ENCODE data around the gene KIF4B.
"Not testable (repeated sequence)": the region's sequence is repeated elsewhere in the genome, so short reads cannot be mapped to it uniquely, and the experiment has no call there.

The KIF4B gene

GRCh38 chr5:155013526-155013925 is at the start of gene KIF4B:
KIF4B (plus strand) TSS chr5:155013755; CDS start chr5:155013860, 105 bp downstream.
- FAIRE-seq (no peak), DNase-seq (ENCODE audit: extremely low spot score, insufficient read length, low read depth) (no peak)

- FAIRE-seq (no peak), DNase-seq (ENCODE audit: extremely low spot score, insufficient read length, low read depth) (no peak)
These were observed 47.3 kb upstream of the KIF4B start for GRCh38 chr5:154966081-154966841.

- DNase-seq (ENCODE audit: extremely low spot score, insufficient read length, low read depth) (no peak), FAIRE-seq (no peak)
These were observed 46.7 kb upstream of the KIF4B start for GRCh38 chr5:154966874-154967273.

GRCh38 chr5:154967421-154968024 is 46.0 kb upstream of the KIF4B start:
- no peak for FAIRE-seq
- DNase-seq (ENCODE audit: extremely low spot score, insufficient read length, low read depth), result no peak

GRCh38 chr5:154968953-154969352 is 44.6 kb upstream of the KIF4B start:
- no peak for DNase-seq (ENCODE audit: extremely low spot score, insufficient read length, low read depth)
- no peak for FAIRE-seq

- FAIRE-seq, result no peak
These were observed 42.8 kb upstream of the KIF4B start for GRCh38 chr5:154970759-154971158.

GRCh38 chr5:154971501-154971900 is 42.1 kb upstream of the KIF4B start:
- FAIRE-seq (no peak), DNase-seq (ENCODE audit: extremely low spot score, insufficient read length, low read depth) (no peak)

More at GRCh38 chr5:154970759-154971158, 42.8 kb upstream of the KIF4B start:
- DNase-seq (ENCODE audit: extremely low spot score, insufficient read length, low read depth), result no peak

- FAIRE-seq, result no peak
- no peak for DNase-seq (ENCODE audit: extremely low spot score, insufficient read length, low read depth)
These were observed 41.0 kb upstream of the KIF4B start for GRCh38 chr5:154972476-154973080.

GRCh38 chr5:154976082-154976481 is 37.5 kb upstream of the KIF4B start:
- not testable (repeated sequence) for FAIRE-seq

GRCh38 chr5:154977409-154977808 is 36.1 kb upstream of the KIF4B start:
- FAIRE-seq, result no peak
- DNase-seq (ENCODE audit: extremely low spot score, insufficient read length, low read depth), result no peak

More at GRCh38 chr5:154976082-154976481, 37.5 kb upstream of the KIF4B start:
- not testable (repeated sequence) for DNase-seq (ENCODE audit: extremely low spot score, insufficient read length, low read depth)

- FAIRE-seq, result not testable (repeated sequence)
These were observed 35.3 kb upstream of the KIF4B start for GRCh38 chr5:154978294-154978693.

GRCh38 chr5:154984946-154985516 is 28.5 kb upstream of the KIF4B start:
- DNase-seq (ENCODE audit: extremely low spot score, insufficient read length, low read depth) (no peak), FAIRE-seq (no peak)

More at GRCh38 chr5:154978294-154978693, 35.3 kb upstream of the KIF4B start:
- not testable (repeated sequence) for DNase-seq (ENCODE audit: extremely low spot score, insufficient read length, low read depth)

GRCh38 chr5:154986151-154986550 is 27.4 kb upstream of the KIF4B start:
- FAIRE-seq, result no peak

GRCh38 chr5:154989626-154990025 is 23.9 kb upstream of the KIF4B start:
- FAIRE-seq (no peak), DNase-seq (ENCODE audit: extremely low spot score, insufficient read length, low read depth) (no peak)

More at GRCh38 chr5:154986151-154986550, 27.4 kb upstream of the KIF4B start:
- no peak for DNase-seq (ENCODE audit: extremely low spot score, insufficient read length, low read depth)

- DNase-seq (ENCODE audit: extremely low spot score, insufficient read length, low read depth) (no peak), FAIRE-seq (no peak)
These were observed 20.1 kb upstream of the KIF4B start for GRCh38 chr5:154993461-154993860.

GRCh38 chr5:154995679-154996078 is 17.9 kb upstream of the KIF4B start:
- FAIRE-seq (no peak), DNase-seq (ENCODE audit: extremely low spot score, insufficient read length, low read depth) (no peak)

- FAIRE-seq (no peak), DNase-seq (ENCODE audit: extremely low spot score, insufficient read length, low read depth) (no peak)
These were observed 15.8 kb upstream of the KIF4B start for GRCh38 chr5:154997746-154998145.

GRCh38 chr5:154999865-155000264 is 13.7 kb upstream of the KIF4B start:
- DNase-seq (ENCODE audit: extremely low spot score, insufficient read length, low read depth) (no peak), FAIRE-seq (no peak)

- no peak for DNase-seq (ENCODE audit: extremely low spot score, insufficient read length, low read depth)
These were observed 12.0 kb upstream of the KIF4B start for GRCh38 chr5:155001523-155001922.

GRCh38 chr5:155002722-155003121 is 10.8 kb upstream of the KIF4B start:
- DNase-seq (ENCODE audit: extremely low spot score, insufficient read length, low read depth); FAIRE-seq: not testable (repeated sequence)

More at GRCh38 chr5:155001523-155001922, 12.0 kb upstream of the KIF4B start:
- no peak for FAIRE-seq
